ENCODE data around the gene MAN2A1.

DNA sequence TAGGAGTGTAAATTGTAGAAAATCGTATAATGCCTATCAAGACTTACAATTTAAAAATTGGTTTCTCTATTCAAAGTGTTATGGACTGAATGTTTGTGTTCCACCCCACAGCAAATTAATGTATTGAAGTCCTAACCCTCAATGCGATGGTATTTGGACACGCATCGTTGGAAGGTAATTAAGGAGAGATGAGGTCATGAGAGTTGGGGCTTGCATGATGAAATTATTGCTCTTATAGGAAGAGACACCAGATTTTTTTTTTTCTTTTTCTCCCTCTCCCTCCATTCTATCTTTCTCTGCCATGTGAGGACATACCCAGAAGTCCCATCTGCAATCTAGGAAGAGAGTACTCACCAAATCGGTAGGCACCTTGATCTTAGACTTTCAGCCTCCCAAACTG lies 189.2 kb downstream of the MAN2A1 start:
- TF ChIP-seq, protein P1, sequence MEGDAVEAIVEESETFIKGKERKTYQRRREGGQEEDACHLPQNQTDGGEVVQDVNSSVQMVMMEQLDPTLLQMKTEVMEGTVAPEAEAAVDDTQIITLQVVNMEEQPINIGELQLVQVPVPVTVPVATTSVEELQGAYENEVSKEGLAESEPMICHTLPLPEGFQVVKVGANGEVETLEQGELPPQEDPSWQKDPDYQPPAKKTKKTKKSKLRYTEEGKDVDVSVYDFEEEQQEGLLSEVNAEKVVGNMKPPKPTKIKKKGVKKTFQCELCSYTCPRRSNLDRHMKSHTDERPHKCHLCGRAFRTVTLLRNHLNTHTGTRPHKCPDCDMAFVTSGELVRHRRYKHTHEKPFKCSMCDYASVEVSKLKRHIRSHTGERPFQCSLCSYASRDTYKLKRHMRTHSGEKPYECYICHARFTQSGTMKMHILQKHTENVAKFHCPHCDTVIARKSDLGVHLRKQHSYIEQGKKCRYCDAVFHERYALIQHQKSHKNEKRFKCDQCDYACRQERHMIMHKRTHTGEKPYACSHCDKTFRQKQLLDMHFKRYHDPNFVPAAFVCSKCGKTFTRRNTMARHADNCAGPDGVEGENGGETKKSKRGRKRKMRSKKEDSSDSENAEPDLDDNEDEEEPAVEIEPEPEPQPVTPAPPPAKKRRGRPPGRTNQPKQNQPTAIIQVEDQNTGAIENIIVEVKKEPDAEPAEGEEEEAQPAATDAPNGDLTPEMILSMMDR (IDR thresholded peaks at IDR 0.05): no peak
- no peak for TF ChIP-seq ESRRA (CRISPR knock-in tag; IDR thresholded peaks at IDR 0.05; ENCODE audit: borderline replicate concordance)
- no peak for TF ChIP-seq TP53 (CRISPR knock-in tag; IDR thresholded peaks at IDR 0.05)
- no peak for TF ChIP-seq NR2C2 (CRISPR knock-in tag; IDR thresholded peaks at IDR 0.05)
- TF ChIP-seq, protein P2, sequence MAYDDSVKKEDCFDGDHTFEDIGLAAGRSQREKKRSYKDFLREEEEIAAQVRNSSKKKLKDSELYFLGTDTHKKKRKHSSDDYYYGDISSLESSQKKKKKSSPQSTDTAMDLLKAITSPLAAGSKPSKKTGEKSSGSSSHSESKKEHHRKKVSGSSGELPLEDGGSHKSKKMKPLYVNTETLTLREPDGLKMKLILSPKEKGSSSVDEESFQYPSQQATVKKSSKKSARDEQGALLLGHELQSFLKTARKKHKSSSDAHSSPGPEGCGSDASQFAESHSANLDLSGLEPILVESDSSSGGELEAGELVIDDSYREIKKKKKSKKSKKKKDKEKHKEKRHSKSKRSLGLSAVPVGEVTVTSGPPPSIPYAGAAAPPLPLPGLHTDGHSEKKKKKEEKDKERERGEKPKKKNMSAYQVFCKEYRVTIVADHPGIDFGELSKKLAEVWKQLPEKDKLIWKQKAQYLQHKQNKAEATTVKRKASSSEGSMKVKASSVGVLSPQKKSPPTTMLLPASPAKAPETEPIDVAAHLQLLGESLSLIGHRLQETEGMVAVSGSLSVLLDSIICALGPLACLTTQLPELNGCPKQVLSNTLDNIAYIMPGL (CRISPR knock-in tag; IDR thresholded peaks at IDR 0.05): no peak
- no peak for TF ChIP-seq CREB1 (CRISPR knock-in tag; IDR thresholded peaks at IDR 0.05)
- TF ChIP-seq, protein P3, sequence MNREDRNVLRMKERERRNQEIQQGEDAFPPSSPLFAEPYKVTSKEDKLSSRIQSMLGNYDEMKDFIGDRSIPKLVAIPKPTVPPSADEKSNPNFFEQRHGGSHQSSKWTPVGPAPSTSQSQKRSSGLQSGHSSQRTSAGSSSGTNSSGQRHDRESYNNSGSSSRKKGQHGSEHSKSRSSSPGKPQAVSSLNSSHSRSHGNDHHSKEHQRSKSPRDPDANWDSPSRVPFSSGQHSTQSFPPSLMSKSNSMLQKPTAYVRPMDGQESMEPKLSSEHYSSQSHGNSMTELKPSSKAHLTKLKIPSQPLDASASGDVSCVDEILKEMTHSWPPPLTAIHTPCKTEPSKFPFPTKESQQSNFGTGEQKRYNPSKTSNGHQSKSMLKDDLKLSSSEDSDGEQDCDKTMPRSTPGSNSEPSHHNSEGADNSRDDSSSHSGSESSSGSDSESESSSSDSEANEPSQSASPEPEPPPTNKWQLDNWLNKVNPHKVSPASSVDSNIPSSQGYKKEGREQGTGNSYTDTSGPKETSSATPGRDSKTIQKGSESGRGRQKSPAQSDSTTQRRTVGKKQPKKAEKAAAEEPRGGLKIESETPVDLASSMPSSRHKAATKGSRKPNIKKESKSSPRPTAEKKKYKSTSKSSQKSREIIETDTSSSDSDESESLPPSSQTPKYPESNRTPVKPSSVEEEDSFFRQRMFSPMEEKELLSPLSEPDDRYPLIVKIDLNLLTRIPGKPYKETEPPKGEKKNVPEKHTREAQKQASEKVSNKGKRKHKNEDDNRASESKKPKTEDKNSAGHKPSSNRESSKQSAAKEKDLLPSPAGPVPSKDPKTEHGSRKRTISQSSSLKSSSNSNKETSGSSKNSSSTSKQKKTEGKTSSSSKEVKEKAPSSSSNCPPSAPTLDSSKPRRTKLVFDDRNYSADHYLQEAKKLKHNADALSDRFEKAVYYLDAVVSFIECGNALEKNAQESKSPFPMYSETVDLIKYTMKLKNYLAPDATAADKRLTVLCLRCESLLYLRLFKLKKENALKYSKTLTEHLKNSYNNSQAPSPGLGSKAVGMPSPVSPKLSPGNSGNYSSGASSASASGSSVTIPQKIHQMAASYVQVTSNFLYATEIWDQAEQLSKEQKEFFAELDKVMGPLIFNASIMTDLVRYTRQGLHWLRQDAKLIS (CRISPR knock-in tag; IDR thresholded peaks at IDR 0.05; ENCODE audit: borderline replicate concordance): no peak
- TF ChIP-seq ZBTB21 (CRISPR knock-in tag; IDR thresholded peaks at IDR 0.05; ENCODE audit: borderline replicate concordance): no peak
- TF ChIP-seq, protein P4, sequence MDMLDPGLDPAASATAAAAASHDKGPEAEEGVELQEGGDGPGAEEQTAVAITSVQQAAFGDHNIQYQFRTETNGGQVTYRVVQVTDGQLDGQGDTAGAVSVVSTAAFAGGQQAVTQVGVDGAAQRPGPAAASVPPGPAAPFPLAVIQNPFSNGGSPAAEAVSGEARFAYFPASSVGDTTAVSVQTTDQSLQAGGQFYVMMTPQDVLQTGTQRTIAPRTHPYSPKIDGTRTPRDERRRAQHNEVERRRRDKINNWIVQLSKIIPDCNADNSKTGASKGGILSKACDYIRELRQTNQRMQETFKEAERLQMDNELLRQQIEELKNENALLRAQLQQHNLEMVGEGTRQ (CRISPR knock-in tag; IDR thresholded peaks at IDR 0.05): no peak
- TF ChIP-seq, protein P5, sequence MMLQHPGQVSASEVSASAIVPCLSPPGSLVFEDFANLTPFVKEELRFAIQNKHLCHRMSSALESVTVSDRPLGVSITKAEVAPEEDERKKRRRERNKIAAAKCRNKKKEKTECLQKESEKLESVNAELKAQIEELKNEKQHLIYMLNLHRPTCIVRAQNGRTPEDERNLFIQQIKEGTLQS (CRISPR knock-in tag; conservative IDR thresholded peaks at IDR 0.05): no peak
- TF ChIP-seq, protein P6, sequence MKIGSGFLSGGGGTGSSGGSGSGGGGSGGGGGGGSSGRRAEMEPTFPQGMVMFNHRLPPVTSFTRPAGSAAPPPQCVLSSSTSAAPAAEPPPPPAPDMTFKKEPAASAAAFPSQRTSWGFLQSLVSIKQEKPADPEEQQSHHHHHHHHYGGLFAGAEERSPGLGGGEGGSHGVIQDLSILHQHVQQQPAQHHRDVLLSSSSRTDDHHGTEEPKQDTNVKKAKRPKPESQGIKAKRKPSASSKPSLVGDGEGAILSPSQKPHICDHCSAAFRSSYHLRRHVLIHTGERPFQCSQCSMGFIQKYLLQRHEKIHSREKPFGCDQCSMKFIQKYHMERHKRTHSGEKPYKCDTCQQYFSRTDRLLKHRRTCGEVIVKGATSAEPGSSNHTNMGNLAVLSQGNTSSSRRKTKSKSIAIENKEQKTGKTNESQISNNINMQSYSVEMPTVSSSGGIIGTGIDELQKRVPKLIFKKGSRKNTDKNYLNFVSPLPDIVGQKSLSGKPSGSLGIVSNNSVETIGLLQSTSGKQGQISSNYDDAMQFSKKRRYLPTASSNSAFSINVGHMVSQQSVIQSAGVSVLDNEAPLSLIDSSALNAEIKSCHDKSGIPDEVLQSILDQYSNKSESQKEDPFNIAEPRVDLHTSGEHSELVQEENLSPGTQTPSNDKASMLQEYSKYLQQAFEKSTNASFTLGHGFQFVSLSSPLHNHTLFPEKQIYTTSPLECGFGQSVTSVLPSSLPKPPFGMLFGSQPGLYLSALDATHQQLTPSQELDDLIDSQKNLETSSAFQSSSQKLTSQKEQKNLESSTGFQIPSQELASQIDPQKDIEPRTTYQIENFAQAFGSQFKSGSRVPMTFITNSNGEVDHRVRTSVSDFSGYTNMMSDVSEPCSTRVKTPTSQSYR (CRISPR knock-in tag; IDR thresholded peaks at IDR 0.05): no peak

Measured in WTC11 (cell line).